ENCODE results near the gene STIMATE. TPM values are rescaled to one million over a fixed set of nuclear protein-coding genes. Genes with fewer than 3 reads are reported as not detected.
A peak's percentile ranks its signal among the peaks of the same experiment; 100 is the strongest.

The STIMATE gene
- total RNA-seq, 6 experiments from 2014 or later: 17.4 to 48.5 (median 33.8) TPM

DNA sequence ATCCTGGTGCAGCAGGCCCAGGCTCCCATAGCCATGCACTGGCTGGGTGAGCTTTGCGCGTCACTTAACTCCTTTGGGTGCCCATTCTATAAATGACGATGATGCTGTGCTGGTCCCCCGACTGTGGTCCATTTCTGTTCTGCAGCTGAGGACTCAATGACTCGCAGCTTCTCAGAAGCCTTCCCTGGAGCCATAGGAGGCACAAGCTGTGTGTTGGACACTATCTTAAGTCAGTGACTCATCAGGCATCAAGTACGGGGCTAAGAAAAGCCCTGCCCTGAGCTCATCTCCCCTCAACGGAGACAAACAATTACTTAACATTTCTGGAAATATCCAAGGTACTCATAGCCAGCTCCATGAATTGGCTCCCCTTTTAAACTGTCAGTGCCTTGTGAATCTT, 48.7 kb downstream of the STIMATE start:
- H3K27ac ChIP-seq: no peak overlapping the region
- H3K4me3 ChIP-seq: no peak overlapping the region
- no CpG with 5 or more reads among the region's 7 CpGs for WGBS (ENCODE audit: insufficient coverage, low coverage, low lambda C conversion rate, missing lambda C conversion rate)
- no peaks in the 10 kb centered on the region for H3K9me3 ChIP-seq
- no peaks in the 10 kb centered on the region for H3K27me3 ChIP-seq
- H3K4me1 ChIP-seq: peaks cover 0 to 33% (median 15%) of the 10 kb centered on the region in 4 donors
- peak in 1 of 3 donors; percentile 30 for DNase-seq
- no peak for ATAC-seq
- H3K36me3 ChIP-seq: peaks cover 0 to 21% (median 10%) of the 10 kb centered on the region in 4 donors
- TF ChIP-seq, protein P1, sequence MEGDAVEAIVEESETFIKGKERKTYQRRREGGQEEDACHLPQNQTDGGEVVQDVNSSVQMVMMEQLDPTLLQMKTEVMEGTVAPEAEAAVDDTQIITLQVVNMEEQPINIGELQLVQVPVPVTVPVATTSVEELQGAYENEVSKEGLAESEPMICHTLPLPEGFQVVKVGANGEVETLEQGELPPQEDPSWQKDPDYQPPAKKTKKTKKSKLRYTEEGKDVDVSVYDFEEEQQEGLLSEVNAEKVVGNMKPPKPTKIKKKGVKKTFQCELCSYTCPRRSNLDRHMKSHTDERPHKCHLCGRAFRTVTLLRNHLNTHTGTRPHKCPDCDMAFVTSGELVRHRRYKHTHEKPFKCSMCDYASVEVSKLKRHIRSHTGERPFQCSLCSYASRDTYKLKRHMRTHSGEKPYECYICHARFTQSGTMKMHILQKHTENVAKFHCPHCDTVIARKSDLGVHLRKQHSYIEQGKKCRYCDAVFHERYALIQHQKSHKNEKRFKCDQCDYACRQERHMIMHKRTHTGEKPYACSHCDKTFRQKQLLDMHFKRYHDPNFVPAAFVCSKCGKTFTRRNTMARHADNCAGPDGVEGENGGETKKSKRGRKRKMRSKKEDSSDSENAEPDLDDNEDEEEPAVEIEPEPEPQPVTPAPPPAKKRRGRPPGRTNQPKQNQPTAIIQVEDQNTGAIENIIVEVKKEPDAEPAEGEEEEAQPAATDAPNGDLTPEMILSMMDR (IDR thresholded peaks at IDR 0.05): no peak
- intact Hi-C loops (cut with DNase I): no loop called here

DNA sequence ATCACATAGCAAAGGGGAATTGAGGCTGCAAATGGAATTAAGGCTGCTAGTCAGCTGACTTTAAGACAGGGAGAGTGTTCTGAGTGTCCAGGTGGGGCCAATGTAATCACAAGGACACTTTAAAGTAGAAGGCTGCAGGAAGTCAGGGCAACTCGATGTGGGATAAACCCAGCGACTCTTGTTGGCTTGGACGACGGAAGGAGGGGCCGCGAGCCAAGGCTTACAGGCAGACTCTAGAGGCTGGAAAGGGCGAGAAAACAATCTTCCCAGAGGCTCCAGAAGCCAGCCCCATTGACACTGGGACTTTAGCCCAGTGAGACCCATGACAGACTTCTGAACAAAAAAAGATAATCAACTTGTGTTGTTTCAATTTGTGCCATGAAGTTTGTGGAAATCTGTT, 49.6 kb downstream of the STIMATE start:
- no peak overlapping the region for H3K27ac ChIP-seq

DNA sequence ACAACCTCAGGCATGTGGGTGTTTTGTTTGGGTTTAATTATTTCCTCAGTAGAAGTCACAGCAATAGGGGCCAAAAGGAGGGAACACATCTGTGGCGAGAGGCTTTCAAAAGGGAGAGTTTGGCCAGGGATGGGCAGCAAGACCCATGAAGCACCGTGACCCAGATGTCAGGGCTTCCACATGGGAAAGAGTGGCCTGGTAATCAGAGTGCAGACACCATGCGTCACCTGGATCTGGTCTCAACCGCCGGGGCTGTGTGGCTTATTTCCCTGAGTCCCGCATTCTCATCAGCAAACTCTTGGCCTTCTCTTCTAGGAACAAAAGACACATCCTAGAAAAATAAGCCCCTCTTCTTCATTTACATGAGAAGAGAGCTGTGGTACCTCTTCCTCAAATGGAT, 50.1 kb downstream of the STIMATE start:
- H3K36me3 ChIP-seq: peaks cover 0 to 18% (median 9%) of the 10 kb centered on the region in 4 donors
- H3K4me3 ChIP-seq: no peak overlapping the region
- intact Hi-C loops (cut with DNase I): no loop called here
- WGBS (ENCODE audit: insufficient coverage, low coverage, low lambda C conversion rate, missing lambda C conversion rate): 79% methylated on average over 2 of the region's 6 CpGs
- TF ChIP-seq POLR2A (IDR thresholded peaks at IDR 0.05): no peak
- TF ChIP-seq, protein P1 (IDR thresholded peaks at IDR 0.05): no peak
- H3K27ac ChIP-seq: peak overlapping the region in 1 of 3 donors; percentile 96
- H3K27me3 ChIP-seq: no peaks in the 10 kb centered on the region
- ATAC-seq (no peak), DNase-seq (peak in 1 of 3 donors; percentile 26)
- peaks cover 0 to 47% (median 21%) of the 10 kb centered on the region in 4 donors for H3K4me1 ChIP-seq
- H3K9me3 ChIP-seq: no peaks in the 10 kb centered on the region

More for the DNA sequence above, 49.6 kb downstream of the STIMATE start:
- H3K4me3 ChIP-seq: no peak overlapping the region
- H3K27me3 ChIP-seq: no peaks in the 10 kb centered on the region
- intact Hi-C loops (cut with DNase I): no loop called here
- no peaks in the 10 kb centered on the region for H3K9me3 ChIP-seq
- peaks cover 0 to 42% (median 18%) of the 10 kb centered on the region in 4 donors for H3K4me1 ChIP-seq
- H3K36me3 ChIP-seq: peaks cover 0 to 21% (median 10%) of the 10 kb centered on the region in 4 donors
- ATAC-seq (no peak), DNase-seq (no peak)
- TF ChIP-seq, protein P1 (IDR thresholded peaks at IDR 0.05): no peak
- TF ChIP-seq POLR2A (IDR thresholded peaks at IDR 0.05): no peak
- WGBS (ENCODE audit: insufficient coverage, low coverage, low lambda C conversion rate, missing lambda C conversion rate): 94% methylated on average over 6 of the region's 7 CpGs

DNA sequence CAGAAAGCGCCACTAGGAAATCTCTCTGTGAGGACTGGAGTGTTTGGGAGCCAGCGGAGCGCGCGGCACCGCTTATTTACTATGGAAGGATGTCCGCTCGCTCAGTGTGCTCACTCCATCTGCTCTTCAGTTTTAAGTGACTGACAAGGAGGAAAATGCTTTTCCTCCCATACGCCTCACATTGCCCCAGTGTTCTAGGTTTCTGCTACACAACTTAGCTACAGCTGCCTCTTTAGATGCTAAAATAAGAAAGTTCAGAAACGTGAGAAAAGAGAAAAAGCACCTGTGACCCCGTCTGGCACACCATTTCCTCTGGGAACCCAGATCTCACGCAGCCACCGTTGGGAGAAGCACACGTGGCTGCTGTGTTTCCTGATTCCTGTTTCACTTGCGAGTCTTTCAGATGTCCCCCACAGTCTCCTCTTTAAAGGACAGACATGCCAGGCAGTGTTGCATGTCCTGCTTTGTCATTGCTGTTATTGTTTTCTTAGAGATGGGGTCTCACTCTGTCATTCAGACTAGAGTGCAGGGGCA, 50.8 kb downstream of the STIMATE start:
- Histone ChIP-seq H3K4me1 (peaks cover 0 to 53% (median 23%) of the 10 kb centered on the region in 4 donors), H3K9me3 (no peaks in the 10 kb centered on the region), H3K4me3 (no peak overlapping the region), H3K27me3 (no peaks in the 10 kb centered on the region), H3K36me3 (peaks cover 0 to 13% (median 5%) of the 10 kb centered on the region in 4 donors), H3K27ac (peak overlapping the region; percentile 79 to 96 (median 80))
- ATAC-seq (peak in 1 of 4 donors; percentile 1), DNase-seq (peak in 2 of 3 donors; percentile 47 to 55)
- 65% methylated on average over 15 of the region's 15 CpGs for WGBS (ENCODE audit: insufficient coverage, low coverage, low lambda C conversion rate, missing lambda C conversion rate)
- TF ChIP-seq, protein P1 (IDR thresholded peaks at IDR 0.05): no peak
- no peak for TF ChIP-seq POLR2A (IDR thresholded peaks at IDR 0.05)
- intact Hi-C loops (cut with DNase I): no loop called here
